ENCODE data around the gene COL8A1. TPM values are rescaled to one million over a fixed set of nuclear protein-coding genes. Genes with fewer than 3 reads are reported as not detected.
A peak's percentile ranks its signal among the peaks of the same experiment; 100 is the strongest.

Gene COL8A1
- total RNA-seq, 2 donors from 2014 or later, result 0.09 TPM; not detected in 1

- no peak for ATAC-seq (replicated peaks)
- peaks cover 18% of the 10 kb centered on the region for H3K27me3 Mint-ChIP-seq
- no peak overlapping the region for H3K27ac Mint-ChIP-seq
- H3K4me1 Mint-ChIP-seq, result no peaks in the 10 kb centered on the region
- H3K9me3 Mint-ChIP-seq, result no peaks in the 10 kb centered on the region
- H3K36me3 Mint-ChIP-seq (ENCODE audit: low read depth), result no peaks in the 10 kb centered on the region
- no peak overlapping the region for H3K4me3 Mint-ChIP-seq
Measured at GRCh38 chr3:99761415-99762165, 123.2 kb downstream of the COL8A1 start.

- H3K4me3 Mint-ChIP-seq, result no peak overlapping the region
Measured at GRCh38 chr3:99762901-99763300, 124.5 kb downstream of the COL8A1 start.

GRCh38 chr3:99764377-99764776 lies 126.0 kb downstream of the COL8A1 start:
- no peak for ATAC-seq (replicated peaks)
- Mint-ChIP-seq H3K36me3 (ENCODE audit: low read depth) (no peaks in the 10 kb centered on the region), H3K9me3 (no peaks in the 10 kb centered on the region), H3K4me3 (no peak overlapping the region), H3K4me1 (no peaks in the 10 kb centered on the region), H3K27me3 (peaks cover 9% of the 10 kb centered on the region), H3K27ac (no peak overlapping the region)

More at GRCh38 chr3:99762901-99763300, 124.5 kb downstream of the COL8A1 start:
- Mint-ChIP-seq H3K27me3 (peaks cover 15% of the 10 kb centered on the region), H3K36me3 (ENCODE audit: low read depth) (no peaks in the 10 kb centered on the region), H3K27ac (no peak overlapping the region), H3K9me3 (no peaks in the 10 kb centered on the region), H3K4me1 (no peaks in the 10 kb centered on the region)
- ATAC-seq (replicated peaks), result no peak

- Mint-ChIP-seq H3K4me3 (no peak overlapping the region), H3K27me3 (peaks cover 4% of the 10 kb centered on the region), H3K9me3 (no peaks in the 10 kb centered on the region), H3K4me1 (no peaks in the 10 kb centered on the region), H3K36me3 (ENCODE audit: low read depth) (no peaks in the 10 kb centered on the region), H3K27ac (no peak overlapping the region)
- ATAC-seq (replicated peaks), result no peak
Measured at GRCh38 chr3:99765042-99765942, 126.9 kb downstream of the COL8A1 start.

- H3K27ac Mint-ChIP-seq, result no peak overlapping the region
- ATAC-seq (replicated peaks), result no peak
- peaks cover 3% of the 10 kb centered on the region for H3K27me3 Mint-ChIP-seq
- H3K9me3 Mint-ChIP-seq, result no peaks in the 10 kb centered on the region
- no peaks in the 10 kb centered on the region for H3K36me3 Mint-ChIP-seq (ENCODE audit: low read depth)
- H3K4me3 Mint-ChIP-seq, result no peak overlapping the region
- H3K4me1 Mint-ChIP-seq, result no peaks in the 10 kb centered on the region
Measured at GRCh38 chr3:99767291-99767690, 128.9 kb downstream of the COL8A1 start.

- no peak for ATAC-seq (replicated peaks)
- Mint-ChIP-seq H3K4me3 (no peak overlapping the region), H3K36me3 (ENCODE audit: low read depth) (no peaks in the 10 kb centered on the region), H3K4me1 (no peaks in the 10 kb centered on the region), H3K9me3 (no peaks in the 10 kb centered on the region), H3K27ac (no peak overlapping the region), H3K27me3 (no peaks in the 10 kb centered on the region)
Measured at GRCh38 chr3:99768126-99768525, 129.7 kb downstream of the COL8A1 start.

GRCh38 chr3:99768808-99769501 lies 130.6 kb downstream of the COL8A1 start:
- no peak overlapping the region for H3K4me3 Mint-ChIP-seq
- H3K36me3 Mint-ChIP-seq (ENCODE audit: low read depth), result no peaks in the 10 kb centered on the region
- no peak for ATAC-seq (replicated peaks)
- no peaks in the 10 kb centered on the region for H3K27me3 Mint-ChIP-seq
- no peaks in the 10 kb centered on the region for H3K9me3 Mint-ChIP-seq
- H3K4me1 Mint-ChIP-seq, result no peaks in the 10 kb centered on the region
- no peak overlapping the region for H3K27ac Mint-ChIP-seq

GRCh38 chr3:99772171-99772570 lies 133.8 kb downstream of the COL8A1 start:
- no peak overlapping the region for H3K27ac Mint-ChIP-seq
- H3K27me3 Mint-ChIP-seq, result peaks cover 3% of the 10 kb centered on the region
- no peaks in the 10 kb centered on the region for H3K36me3 Mint-ChIP-seq (ENCODE audit: low read depth)
- no peaks in the 10 kb centered on the region for H3K4me1 Mint-ChIP-seq
- H3K9me3 Mint-ChIP-seq, result no peaks in the 10 kb centered on the region
- no peak overlapping the region for H3K4me3 Mint-ChIP-seq
- no peak for ATAC-seq (replicated peaks)

- no peaks in the 10 kb centered on the region for H3K4me1 Mint-ChIP-seq
- ATAC-seq (replicated peaks), result no peak
- no peak overlapping the region for H3K27ac Mint-ChIP-seq
- no peaks in the 10 kb centered on the region for H3K36me3 Mint-ChIP-seq (ENCODE audit: low read depth)
- peaks cover 5% of the 10 kb centered on the region for H3K27me3 Mint-ChIP-seq
- H3K4me3 Mint-ChIP-seq, result no peak overlapping the region
- no peaks in the 10 kb centered on the region for H3K9me3 Mint-ChIP-seq
Measured at GRCh38 chr3:99772671-99773070, 134.3 kb downstream of the COL8A1 start.

GRCh38 chr3:99774467-99774866 lies 136.1 kb downstream of the COL8A1 start:
- H3K4me3 Mint-ChIP-seq, result no peak overlapping the region
- no peaks in the 10 kb centered on the region for H3K9me3 Mint-ChIP-seq
- peak; percentile 94 for ATAC-seq (replicated peaks)
- H3K27ac Mint-ChIP-seq, result no peak overlapping the region
- H3K27me3 Mint-ChIP-seq, result peaks cover 5% of the 10 kb centered on the region
- H3K4me1 Mint-ChIP-seq, result no peaks in the 10 kb centered on the region
- H3K36me3 Mint-ChIP-seq (ENCODE audit: low read depth), result no peaks in the 10 kb centered on the region

- no peak overlapping the region for H3K27ac Mint-ChIP-seq
- H3K4me1 Mint-ChIP-seq, result no peaks in the 10 kb centered on the region
- no peak overlapping the region for H3K4me3 Mint-ChIP-seq
- no peaks in the 10 kb centered on the region for H3K36me3 Mint-ChIP-seq (ENCODE audit: low read depth)
- no peak for ATAC-seq (replicated peaks)
- no peaks in the 10 kb centered on the region for H3K9me3 Mint-ChIP-seq
- peaks cover 17% of the 10 kb centered on the region for H3K27me3 Mint-ChIP-seq
Measured at GRCh38 chr3:99776516-99777209, 138.3 kb downstream of the COL8A1 start.

GRCh38 chr3:99777210-99777549 lies 138.8 kb downstream of the COL8A1 start:
- no peak overlapping the region for H3K4me3 Mint-ChIP-seq
- H3K36me3 Mint-ChIP-seq (ENCODE audit: low read depth), result no peaks in the 10 kb centered on the region
- H3K27me3 Mint-ChIP-seq, result peaks cover 20% of the 10 kb centered on the region

GRCh38 chr3:99777708-99778107 lies 139.3 kb downstream of the COL8A1 start:
- H3K36me3 Mint-ChIP-seq (ENCODE audit: low read depth), result no peaks in the 10 kb centered on the region
- no peak overlapping the region for H3K4me3 Mint-ChIP-seq
- peaks cover 20% of the 10 kb centered on the region for H3K27me3 Mint-ChIP-seq
- H3K9me3 Mint-ChIP-seq, result no peaks in the 10 kb centered on the region
- no peaks in the 10 kb centered on the region for H3K4me1 Mint-ChIP-seq
- no peak for ATAC-seq (replicated peaks)
- no peak overlapping the region for H3K27ac Mint-ChIP-seq

More at GRCh38 chr3:99777210-99777549, 138.8 kb downstream of the COL8A1 start:
- Mint-ChIP-seq H3K9me3 (no peaks in the 10 kb centered on the region), H3K4me1 (no peaks in the 10 kb centered on the region), H3K27ac (no peak overlapping the region)
- no peak for ATAC-seq (replicated peaks)

- H3K9me3 Mint-ChIP-seq, result no peaks in the 10 kb centered on the region
- no peak for ATAC-seq (replicated peaks)
- H3K36me3 Mint-ChIP-seq (ENCODE audit: low read depth), result no peaks in the 10 kb centered on the region
- no peaks in the 10 kb centered on the region for H3K4me1 Mint-ChIP-seq
- no peak overlapping the region for H3K4me3 Mint-ChIP-seq
- no peak overlapping the region for H3K27ac Mint-ChIP-seq
- peaks cover 27% of the 10 kb centered on the region for H3K27me3 Mint-ChIP-seq
Measured at GRCh38 chr3:99780749-99781148, 142.4 kb downstream of the COL8A1 start.

Data from activated T-helper 17 cell treated with anti-CD3 and anti-CD28 coated beads, Interleukin-2, amount 50 U/mL, for 72 hours (primary cell).